Type B pancreatic cell (in vitro differentiated cells): Measurements from ENCODE around the gene ACKR4. TPM values are rescaled to one million over a fixed set of nuclear protein-coding genes. Genes with fewer than 3 reads are reported as not detected.
"Not testable (repeated sequence)": the region's sequence is repeated elsewhere in the genome, so short reads cannot be mapped to it uniquely, and the experiment has no call there.

Experiments
- DNase-seq: peaks from one replicate; pipeline ENCODE4 v3.0.0; 2021; ENCODE audit warnings: mixed read lengths; ENCODE audit not compliant: unreplicated experiment; ENCODE audit errors: extremely low spot score
- H3K27ac Mint-ChIP-seq: 2 replicates; pipeline ENCODE4 v1.8.0; 2021; ENCODE audit warnings: mild to moderate bottlenecking, mixed read lengths
- H3K27me3 Mint-ChIP-seq: 2 replicates; pipeline ENCODE4 v1.8.0; 2021; ENCODE audit warnings: mixed read lengths
- H3K36me3 Mint-ChIP-seq: 2 replicates; pipeline ENCODE4 v1.8.0; 2021; ENCODE audit warnings: mixed read lengths
- H3K4me1 Mint-ChIP-seq: one replicate; pipeline ENCODE4 v1.8.0; 2021; ENCODE audit warnings: mixed read lengths; ENCODE audit not compliant: unreplicated experiment
- H3K4me3 Mint-ChIP-seq: 2 replicates; pipeline ENCODE4 v1.8.0; 2021; ENCODE audit warnings: mild to moderate bottlenecking, mixed read lengths
- H3K9me3 Mint-ChIP-seq: 2 replicates; pipeline ENCODE4 v1.8.0; 2021; ENCODE audit warnings: mixed read lengths
- total RNA-seq: library from RNA; stranded (reverse); gene quantifications from 2 replicates; pipeline ENCODE4 v1.2.1, GENCODE V29; 2021; ENCODE audit warnings: low replicate concordance
- TF ChIP-seq, protein P1 (sequence below): fragments of 200-600 bp; sonication (generic); conservative IDR thresholded peaks from 2 replicates; pipeline ENCODE4 v1.5.0; 2021; ENCODE audit warnings: antibody characterized with exemption, mild to moderate bottlenecking

The ACKR4 gene
- total RNA-seq, 1 donor from 2014 or later = 1.9 TPM

DNA sequence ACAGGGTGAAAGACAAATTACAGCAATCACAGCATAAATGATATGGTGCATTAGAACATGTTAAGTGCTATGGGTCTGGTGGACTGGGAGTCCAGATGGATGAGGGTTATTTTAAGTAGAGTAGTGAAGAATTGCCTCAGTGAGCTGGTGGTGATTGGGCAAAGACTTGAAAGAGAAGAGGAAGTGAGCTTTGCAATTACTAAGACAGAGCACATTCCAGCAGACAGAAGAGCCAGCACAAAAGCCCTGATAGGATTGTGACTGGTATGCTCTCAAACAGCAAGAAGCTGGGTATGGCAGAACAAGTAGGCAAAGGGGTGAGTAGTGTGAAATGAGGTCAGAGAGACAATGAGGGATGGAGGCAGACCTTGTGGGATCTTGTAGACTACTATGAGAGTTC, 2.1 kb upstream of the ACKR4 start:
- Mint-ChIP-seq H3K4me3 (no peak overlapping the region), H3K36me3 (peaks cover 20% of the 10 kb centered on the region), H3K9me3 (no peaks in the 10 kb centered on the region), H3K27ac (no peak overlapping the region), H3K27me3 (no peaks in the 10 kb centered on the region), H3K4me1 (peaks cover 6% of the 10 kb centered on the region)
- DNase-seq = no peak
- TF ChIP-seq, protein P1, sequence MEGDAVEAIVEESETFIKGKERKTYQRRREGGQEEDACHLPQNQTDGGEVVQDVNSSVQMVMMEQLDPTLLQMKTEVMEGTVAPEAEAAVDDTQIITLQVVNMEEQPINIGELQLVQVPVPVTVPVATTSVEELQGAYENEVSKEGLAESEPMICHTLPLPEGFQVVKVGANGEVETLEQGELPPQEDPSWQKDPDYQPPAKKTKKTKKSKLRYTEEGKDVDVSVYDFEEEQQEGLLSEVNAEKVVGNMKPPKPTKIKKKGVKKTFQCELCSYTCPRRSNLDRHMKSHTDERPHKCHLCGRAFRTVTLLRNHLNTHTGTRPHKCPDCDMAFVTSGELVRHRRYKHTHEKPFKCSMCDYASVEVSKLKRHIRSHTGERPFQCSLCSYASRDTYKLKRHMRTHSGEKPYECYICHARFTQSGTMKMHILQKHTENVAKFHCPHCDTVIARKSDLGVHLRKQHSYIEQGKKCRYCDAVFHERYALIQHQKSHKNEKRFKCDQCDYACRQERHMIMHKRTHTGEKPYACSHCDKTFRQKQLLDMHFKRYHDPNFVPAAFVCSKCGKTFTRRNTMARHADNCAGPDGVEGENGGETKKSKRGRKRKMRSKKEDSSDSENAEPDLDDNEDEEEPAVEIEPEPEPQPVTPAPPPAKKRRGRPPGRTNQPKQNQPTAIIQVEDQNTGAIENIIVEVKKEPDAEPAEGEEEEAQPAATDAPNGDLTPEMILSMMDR = no peak

- DNase-seq = no peak
- Mint-ChIP-seq H3K4me3 (no peak overlapping the region), H3K9me3 (no peaks in the 10 kb centered on the region), H3K27me3 (no peaks in the 10 kb centered on the region), H3K27ac (no peak overlapping the region), H3K4me1 (peaks cover 6% of the 10 kb centered on the region), H3K36me3 (peaks cover 16% of the 10 kb centered on the region)
- TF ChIP-seq, protein P1 = no peak
These were observed 744 bp upstream of the ACKR4 start for GRCh38 chr3:132596326-132596725.

GRCh38 chr3:132597660-132598059, 590 bp downstream of the ACKR4 start:
- TF ChIP-seq, protein P1 = no peak
- no peak for DNase-seq
- Mint-ChIP-seq H3K36me3 (peaks cover 16% of the 10 kb centered on the region), H3K4me1 (peaks cover 6% of the 10 kb centered on the region), H3K4me3 (no peak overlapping the region), H3K27me3 (no peaks in the 10 kb centered on the region), H3K27ac (no peak overlapping the region), H3K9me3 (no peaks in the 10 kb centered on the region)

- no peak for DNase-seq
- H3K27ac Mint-ChIP-seq = no peak overlapping the region
- H3K4me3 Mint-ChIP-seq = no peak overlapping the region
- H3K4me1 Mint-ChIP-seq = peaks cover 6% of the 10 kb centered on the region
- peaks cover 19% of the 10 kb centered on the region for H3K36me3 Mint-ChIP-seq
- H3K9me3 Mint-ChIP-seq = no peaks in the 10 kb centered on the region
- H3K27me3 Mint-ChIP-seq = no peaks in the 10 kb centered on the region
- TF ChIP-seq, protein P1 = no peak
These were observed 1.1 kb downstream of the ACKR4 start for GRCh38 chr3:132598181-132598580.

- not testable (repeated sequence) for H3K27ac Mint-ChIP-seq, H3K27me3 Mint-ChIP-seq, H3K9me3 Mint-ChIP-seq, H3K4me3 Mint-ChIP-seq, DNase-seq, H3K4me1 Mint-ChIP-seq
- peaks cover 16% of the 10 kb centered on the region for H3K36me3 Mint-ChIP-seq
These were observed 3.5 kb downstream of the ACKR4 start for GRCh38 chr3:132600614-132601013.

DNA sequence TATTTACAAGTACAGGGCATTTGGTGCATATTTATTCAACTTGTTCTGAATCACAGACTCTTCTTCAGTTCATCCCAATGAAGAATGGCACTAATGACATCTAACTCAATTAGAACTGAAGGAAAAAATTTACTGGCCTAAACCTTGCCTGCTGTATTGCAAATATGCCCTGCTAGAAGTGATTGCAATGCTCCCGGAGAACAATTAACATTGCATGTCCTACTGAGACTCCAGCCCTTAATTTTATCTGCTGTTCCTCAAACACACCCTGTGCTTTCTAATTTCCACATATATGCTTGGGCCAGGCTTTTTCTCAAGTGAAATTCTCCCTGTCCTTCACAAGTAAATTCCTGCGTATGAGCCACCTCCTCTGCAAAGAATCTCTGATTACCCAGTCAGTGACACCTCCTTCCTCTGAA, 8.3 kb downstream of the ACKR4 start:
- Mint-ChIP-seq H3K27ac (no peak overlapping the region), H3K4me1 (no peaks in the 10 kb centered on the region), H3K27me3 (no peaks in the 10 kb centered on the region), H3K36me3 (peaks cover 25% of the 10 kb centered on the region), H3K9me3 (peaks cover 5% of the 10 kb centered on the region), H3K4me3 (no peak overlapping the region)
- no peak for DNase-seq
- TF ChIP-seq, protein P1 = no peak
